SK-N-MC (cell line): ENCODE results near the gene AGPAT2.

Source experiments
- EZH2 ChIP-seq: fragments of 200-600 bp; sonication (generic); IDR thresholded peaks from one replicate; pipeline ENCODE4 v1.6.1; 2017; ENCODE audit warnings: antibody characterized with exemption
- POLR2AphosphoS5 ChIP-seq: IDR thresholded peaks from 2 replicates; pipeline ENCODE4 v1.6.1; 2012; ENCODE audit warnings: mild to moderate bottlenecking, low read depth, low read length, borderline replicate concordance

- TF ChIP-seq POLR2AphosphoS5: no peak
- TF ChIP-seq EZH2: no peak
Measured at GRCh38 chr9:136684799-136685198, 2.5 kb downstream of the AGPAT2 start.
